Liver (tissue), 9 donors: Measurements from ENCODE around the gene C4B. TPM values are rescaled to one million over a fixed set of nuclear protein-coding genes. Genes with fewer than 3 reads are reported as not detected.
"Not testable (repeated sequence)": the region's sequence is repeated elsewhere in the genome, so short reads cannot be mapped to it uniquely, and the experiment has no call there.

ENCODE experiments used
- DNase-seq: peaks from one replicate; pipeline ENCODE4 v3.0.0-alpha.2; 2017; ENCODE audit warnings: low spot score
- H3K27ac ChIP-seq, 2 donors: one replicate each; pipeline ENCODE4 v1.7.0; 2013; ENCODE audit warnings: inconsistent platforms in 2 of 2, low read length in 2 of 2, control low read depth in 1 of 2, low read depth in 1 of 2, mild to moderate bottlenecking in 1 of 2
- H3K27me3 ChIP-seq, 4 donors: one replicate each; pipeline versions ENCODE4 v1.6.1 to v1.7.0; 2013; ENCODE audit warnings: low read length in 3 of 4, inconsistent platforms in 1 of 4, mild to moderate bottlenecking in 1 of 4, moderate library complexity in 1 of 4; ENCODE audit not compliant: control insufficient read depth in 4 of 4, insufficient read depth in 4 of 4
- H3K36me3 ChIP-seq, 4 donors: one replicate each; pipeline versions ENCODE4 v1.6.1 to v1.7.0; 2013; ENCODE audit warnings: low read length in 3 of 4, mild to moderate bottlenecking in 3 of 4, low read depth in 1 of 4, moderate library complexity in 1 of 4; ENCODE audit not compliant: control insufficient read depth in 4 of 4, insufficient read depth in 3 of 4
- H3K4me1 ChIP-seq, 4 donors: one replicate each; pipeline versions ENCODE4 v1.6.1 to v1.7.0; 2013; ENCODE audit warnings: low read length in 3 of 4, mild to moderate bottlenecking in 3 of 4, moderate library complexity in 1 of 4; ENCODE audit not compliant: control insufficient read depth in 4 of 4, insufficient read depth in 4 of 4
- H3K4me3 ChIP-seq, 3 donors: one replicate each; pipeline versions ENCODE4 v1.6.1 to v1.7.0; 2013; ENCODE audit warnings: low read length in 3 of 3, control low read depth in 1 of 3, low read depth in 1 of 3, mild to moderate bottlenecking in 1 of 3
- H3K9ac ChIP-seq, 2 donors: one replicate each; pipeline ENCODE4 v1.7.0; 2013; ENCODE audit warnings: low read length in 2 of 2, mild to moderate bottlenecking in 2 of 2, moderate library complexity in 2 of 2, control low read depth in 1 of 2, low read depth in 1 of 2
- H3K9me3 ChIP-seq, 4 donors: one replicate each; pipeline versions ENCODE4 v1.6.1 to v1.7.0; 2013; ENCODE audit warnings: low read length in 3 of 4; ENCODE audit not compliant: control insufficient read depth in 4 of 4
- EGR1 ChIP-seq, 2 donors: IDR thresholded peaks; 2 replicates each; pipeline ENCODE4 v1.6.1; 2016 to 2018; ENCODE audit warnings: antibody characterized with exemption in 2 of 2, low read depth in 2 of 2
- FOXA1 ChIP-seq: IDR thresholded peaks from 2 replicates; pipeline ENCODE4 v1.6.1; 2016; ENCODE audit warnings: antibody characterized with exemption
- FOXA2 ChIP-seq: IDR thresholded peaks from 2 replicates; pipeline ENCODE4 v1.6.1; 2016; ENCODE audit warnings: antibody characterized with exemption
- GABPA ChIP-seq, 2 donors: IDR thresholded peaks in 1 of 2; conservative IDR thresholded peaks in 1 of 2; 2 replicates each; pipeline ENCODE4 v1.6.1; 2016; ENCODE audit warnings: antibody characterized with exemption in 2 of 2, mild to moderate bottlenecking in 1 of 2, moderate library complexity in 1 of 2
- HNF4A ChIP-seq, 2 donors: conservative IDR thresholded peaks; 2 replicates each; pipeline ENCODE4 v1.6.1; 2016; ENCODE audit warnings: antibody characterized with exemption in 2 of 2, mild to moderate bottlenecking in 2 of 2
- JUND ChIP-seq, 2 donors: IDR thresholded peaks; 2 replicates each; pipeline ENCODE4 v1.6.1; 2016; ENCODE audit warnings: antibody characterized with exemption in 2 of 2
- NR2F2 ChIP-seq: IDR thresholded peaks from 2 replicates; pipeline ENCODE4 v1.6.1; 2016; ENCODE audit warnings: antibody characterized with exemption
- RXRA ChIP-seq, 2 donors: IDR thresholded peaks; 2 replicates each; pipeline ENCODE4 v1.6.1; 2017 to 2018; ENCODE audit warnings: antibody characterized with exemption in 2 of 2, mild to moderate bottlenecking in 1 of 2
- SP1 ChIP-seq: IDR thresholded peaks from 2 replicates; pipeline ENCODE4 v1.6.1; 2018; ENCODE audit warnings: antibody characterized with exemption, mild to moderate bottlenecking
- TAF1 ChIP-seq: conservative IDR thresholded peaks from 2 replicates; pipeline ENCODE4 v1.6.1; 2016; ENCODE audit warnings: antibody characterized with exemption, mild to moderate bottlenecking
- YY1 ChIP-seq: IDR thresholded peaks from 2 replicates; pipeline ENCODE4 v1.6.1; 2016; ENCODE audit warnings: antibody characterized with exemption, mild to moderate bottlenecking
- WGBS: extraction: QIAGEN DNeasy Blood & Tissue Kit; methylation state at CpG from one replicate; pipeline ENCODE4 v1.1.7; 2013; 5-methylcytosine and 5-hydroxymethylcytosine counted together
- polyA plus RNA-seq, 2 donors: library from polyadenylated mRNA; stranded (reverse) in 1 of 2; unstranded in 1 of 2; fragments of 200-250 nt in 1 of 2; fragments of >200 nt in 1 of 2; fragmentation: Nextera tagmentation in 1 of 2; extraction: Ambion mirVana in 1 of 2; gene quantifications; one replicate each; pipeline versions ENCODE4 v1.2.1 to v1.2.3, GENCODE V29; 2013 to 2015
- total RNA-seq, 2 donors: library from RNA; depleted of rRNA; stranded (reverse); fragments of >200 nt; gene quantifications; one replicate each; pipeline ENCODE4 v1.2.3, GENCODE V29; 2014
- TF ChIP-seq, protein P1 (sequence below): IDR thresholded peaks from 2 replicates; pipeline ENCODE4 v1.6.1; 2016; ENCODE audit warnings: antibody characterized with exemption
- TF ChIP-seq, protein P2 (sequence below): IDR thresholded peaks from 2 replicates; pipeline ENCODE4 v1.6.1; 2016; ENCODE audit warnings: antibody characterized with exemption
- TF ChIP-seq, protein P3 (sequence below): fragments of 150-350 bp; IDR thresholded peaks from 2 replicates; pipeline ENCODE4 v1.5.1; 2017; ENCODE audit warnings: improper control_type of control experiment, low read depth, low read length; ENCODE audit not compliant: missing input control
- TF ChIP-seq, protein P4 (sequence below): IDR thresholded peaks from 2 replicates; pipeline ENCODE4 v1.6.1; 2016; ENCODE audit warnings: antibody characterized with exemption
- donor health status: healthy.
- donor health status: healthy.
- donor health status: healthy.
- donor health status: healthy.
- donor health status: healthy.

The C4B gene
- total and polyA plus RNA-seq, 4 donors = 666 to 3,560 (median 1,406) TPM

DNA sequence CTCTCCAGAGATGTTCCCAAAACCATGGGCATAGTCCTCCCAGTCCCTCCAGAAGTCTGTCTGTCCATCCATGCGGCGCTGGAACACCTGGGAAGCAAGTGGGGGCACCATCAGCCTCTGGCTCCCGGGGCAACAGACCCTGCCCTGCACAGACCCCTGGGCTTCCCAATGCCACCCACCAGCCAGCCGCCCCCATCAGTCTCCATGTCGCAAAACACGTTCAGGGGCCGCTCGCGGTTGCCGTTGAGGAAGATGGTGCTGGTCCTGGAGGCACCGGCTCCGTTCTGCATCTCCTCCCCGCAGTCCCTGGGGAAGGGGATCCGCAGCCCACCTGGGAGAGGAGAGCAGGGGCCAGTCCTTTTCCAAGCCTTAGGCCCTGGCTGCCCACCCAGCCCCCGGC, 27.7 kb downstream of the C4B start:
- H3K4me1 ChIP-seq, DNase-seq, H3K27me3 ChIP-seq, H3K9me3 ChIP-seq, H3K36me3 ChIP-seq, H3K27ac ChIP-seq, H3K9ac ChIP-seq, H3K4me3 ChIP-seq: not testable (repeated sequence)
- 94% methylated on average over 14 of the region's 15 CpGs for WGBS

DNA sequence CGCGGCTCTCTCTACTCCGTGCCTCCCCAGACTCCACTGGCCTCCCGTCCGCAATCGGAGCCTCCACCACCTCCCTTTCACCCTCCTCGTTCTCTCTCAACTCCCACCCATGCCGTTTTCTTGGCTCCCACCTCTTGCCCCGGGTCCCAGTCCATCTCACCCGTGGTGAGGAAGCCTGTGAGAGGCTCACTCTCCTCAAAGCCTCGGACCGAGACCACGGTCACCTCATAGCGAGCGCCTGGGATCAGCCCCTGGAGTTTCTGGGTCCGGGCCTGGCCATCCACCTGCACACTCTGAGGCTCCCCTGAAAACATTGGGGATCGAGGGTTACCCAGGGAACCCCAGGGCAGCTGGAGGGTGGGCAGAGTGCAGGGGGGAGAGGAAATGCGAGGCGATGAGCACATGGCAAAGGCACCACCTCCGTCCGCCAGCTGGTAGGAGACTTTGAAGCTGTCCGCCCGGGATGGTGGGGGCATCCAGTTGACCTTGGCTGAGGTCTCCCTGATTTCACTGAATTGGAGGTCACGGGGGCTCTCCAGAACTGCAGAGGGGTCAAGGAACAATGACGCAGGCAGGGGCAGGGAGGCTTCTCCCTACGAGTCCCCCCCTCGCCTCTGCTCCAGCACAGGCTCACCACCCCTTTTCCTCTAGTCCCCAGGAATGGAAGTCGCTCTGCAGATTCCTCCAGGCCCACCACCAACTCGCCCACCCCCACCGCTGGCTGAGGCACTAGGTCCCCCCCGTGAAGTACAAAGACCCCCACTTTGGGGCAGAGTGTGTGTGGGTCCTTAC, 29.2 kb downstream of the C4B start:
- not testable (repeated sequence) for H3K36me3 ChIP-seq, H3K27me3 ChIP-seq, DNase-seq, H3K4me1 ChIP-seq, H3K9me3 ChIP-seq, H3K27ac ChIP-seq, H3K4me3 ChIP-seq, H3K9ac ChIP-seq
- WGBS = 86% methylated on average over 18 of the region's 31 CpGs

DNA sequence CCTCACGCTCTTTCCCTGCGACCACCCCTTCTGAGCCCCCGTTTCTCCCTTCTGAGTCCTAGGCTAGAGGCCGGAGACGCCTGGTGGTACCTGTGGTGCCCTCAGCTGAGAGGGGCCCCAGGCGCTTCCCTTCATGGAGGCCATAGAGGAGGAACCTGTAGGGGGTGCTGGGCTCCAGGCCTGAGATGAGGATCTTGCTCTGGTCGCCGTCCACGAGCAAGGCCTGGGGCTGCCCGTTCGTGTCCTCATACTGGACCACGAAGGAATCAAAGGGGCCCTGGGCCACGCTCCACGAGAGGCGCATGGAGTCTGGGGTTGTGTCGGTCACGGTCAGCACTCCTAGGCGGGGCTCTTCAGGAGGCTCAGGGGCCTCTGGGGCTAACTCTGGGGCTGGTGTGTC, 30.3 kb downstream of the C4B start:
- H3K4me3 ChIP-seq, H3K27me3 ChIP-seq, H3K27ac ChIP-seq, H3K36me3 ChIP-seq, H3K9ac ChIP-seq, DNase-seq, H3K4me1 ChIP-seq, H3K9me3 ChIP-seq: not testable (repeated sequence)
- 93% methylated on average over 12 of the region's 18 CpGs for WGBS

DNA sequence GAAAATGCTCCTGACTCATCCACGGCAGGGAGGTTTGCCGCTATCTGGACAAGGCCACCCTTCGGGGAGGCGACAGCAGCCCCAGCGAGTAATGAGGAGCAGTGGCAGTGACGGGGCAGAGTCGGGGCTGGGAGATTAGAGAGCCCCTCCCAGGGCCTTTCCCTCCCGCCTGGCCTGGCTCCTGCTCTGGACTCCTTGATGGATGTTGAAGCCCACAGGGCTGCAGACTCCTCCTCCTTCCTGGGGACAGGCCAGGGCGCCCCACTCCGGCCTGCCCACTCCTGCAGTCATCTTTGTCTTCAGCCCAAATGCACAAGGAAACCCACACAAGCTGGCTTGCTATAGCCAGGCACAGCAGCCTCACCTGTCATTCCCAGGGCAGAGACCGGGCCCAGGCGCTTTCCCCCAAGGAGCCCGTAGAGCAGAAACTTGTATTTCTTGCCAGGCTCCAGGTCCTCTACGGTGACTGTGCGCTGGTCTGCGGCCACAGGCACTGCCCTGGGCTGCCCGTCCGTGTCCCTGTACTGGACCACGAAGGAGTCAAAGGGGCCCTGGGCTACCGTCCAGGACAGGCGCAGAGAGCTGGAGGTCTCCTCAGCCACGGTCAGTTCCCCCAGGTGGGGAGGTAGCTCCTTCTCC, 31.3 kb downstream of the C4B start:
- H3K27ac ChIP-seq = no peak overlapping the region
- TF ChIP-seq, protein P1, sequence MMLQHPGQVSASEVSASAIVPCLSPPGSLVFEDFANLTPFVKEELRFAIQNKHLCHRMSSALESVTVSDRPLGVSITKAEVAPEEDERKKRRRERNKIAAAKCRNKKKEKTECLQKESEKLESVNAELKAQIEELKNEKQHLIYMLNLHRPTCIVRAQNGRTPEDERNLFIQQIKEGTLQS = no peak
- TF ChIP-seq NR2F2 = no peak
- TF ChIP-seq TAF1 = no peak
- TF ChIP-seq, protein P2, sequence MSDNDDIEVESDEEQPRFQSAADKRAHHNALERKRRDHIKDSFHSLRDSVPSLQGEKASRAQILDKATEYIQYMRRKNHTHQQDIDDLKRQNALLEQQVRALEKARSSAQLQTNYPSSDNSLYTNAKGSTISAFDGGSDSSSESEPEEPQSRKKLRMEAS = no peak
- TF ChIP-seq, protein P3, sequence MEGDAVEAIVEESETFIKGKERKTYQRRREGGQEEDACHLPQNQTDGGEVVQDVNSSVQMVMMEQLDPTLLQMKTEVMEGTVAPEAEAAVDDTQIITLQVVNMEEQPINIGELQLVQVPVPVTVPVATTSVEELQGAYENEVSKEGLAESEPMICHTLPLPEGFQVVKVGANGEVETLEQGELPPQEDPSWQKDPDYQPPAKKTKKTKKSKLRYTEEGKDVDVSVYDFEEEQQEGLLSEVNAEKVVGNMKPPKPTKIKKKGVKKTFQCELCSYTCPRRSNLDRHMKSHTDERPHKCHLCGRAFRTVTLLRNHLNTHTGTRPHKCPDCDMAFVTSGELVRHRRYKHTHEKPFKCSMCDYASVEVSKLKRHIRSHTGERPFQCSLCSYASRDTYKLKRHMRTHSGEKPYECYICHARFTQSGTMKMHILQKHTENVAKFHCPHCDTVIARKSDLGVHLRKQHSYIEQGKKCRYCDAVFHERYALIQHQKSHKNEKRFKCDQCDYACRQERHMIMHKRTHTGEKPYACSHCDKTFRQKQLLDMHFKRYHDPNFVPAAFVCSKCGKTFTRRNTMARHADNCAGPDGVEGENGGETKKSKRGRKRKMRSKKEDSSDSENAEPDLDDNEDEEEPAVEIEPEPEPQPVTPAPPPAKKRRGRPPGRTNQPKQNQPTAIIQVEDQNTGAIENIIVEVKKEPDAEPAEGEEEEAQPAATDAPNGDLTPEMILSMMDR = no peak
- TF ChIP-seq YY1 = no peak
- TF ChIP-seq, protein P4, sequence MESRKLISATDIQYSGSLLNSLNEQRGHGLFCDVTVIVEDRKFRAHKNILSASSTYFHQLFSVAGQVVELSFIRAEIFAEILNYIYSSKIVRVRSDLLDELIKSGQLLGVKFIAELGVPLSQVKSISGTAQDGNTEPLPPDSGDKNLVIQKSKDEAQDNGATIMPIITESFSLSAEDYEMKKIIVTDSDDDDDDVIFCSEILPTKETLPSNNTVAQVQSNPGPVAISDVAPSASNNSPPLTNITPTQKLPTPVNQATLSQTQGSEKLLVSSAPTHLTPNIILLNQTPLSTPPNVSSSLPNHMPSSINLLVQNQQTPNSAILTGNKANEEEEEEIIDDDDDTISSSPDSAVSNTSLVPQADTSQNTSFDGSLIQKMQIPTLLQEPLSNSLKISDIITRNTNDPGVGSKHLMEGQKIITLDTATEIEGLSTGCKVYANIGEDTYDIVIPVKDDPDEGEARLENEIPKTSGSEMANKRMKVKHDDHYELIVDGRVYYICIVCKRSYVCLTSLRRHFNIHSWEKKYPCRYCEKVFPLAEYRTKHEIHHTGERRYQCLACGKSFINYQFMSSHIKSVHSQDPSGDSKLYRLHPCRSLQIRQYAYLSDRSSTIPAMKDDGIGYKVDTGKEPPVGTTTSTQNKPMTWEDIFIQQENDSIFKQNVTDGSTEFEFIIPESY = no peak
- no peak for TF ChIP-seq EGR1 (IDR thresholded peaks at IDR 0.05; ENCODE audit: low read depth in 2 of 2)
- no peak for TF ChIP-seq SP1
- TF ChIP-seq GABPA (IDR thresholded peaks at IDR 0.05 in 1 of 2, conservative IDR thresholded peaks at IDR 0.05 in 1 of 2) = no peak
- TF ChIP-seq FOXA2 = no peak
- no peak for TF ChIP-seq HNF4A (conservative IDR thresholded peaks at IDR 0.05)
- no peak for TF ChIP-seq FOXA1
- TF ChIP-seq JUND (IDR thresholded peaks at IDR 0.05) = no peak
- TF ChIP-seq RXRA (IDR thresholded peaks at IDR 0.05) = no peak

More for the DNA sequence above, 31.3 kb downstream of the C4B start:
- 92% methylated on average over 22 of the region's 22 CpGs for WGBS
- Histone ChIP-seq H3K4me3 (no peak overlapping the region), H3K4me1 (peaks cover 0 to 8% (median 1%) of the 10 kb centered on the region in 4 donors), H3K9ac (no peak overlapping the region), H3K36me3 (no peaks in the 10 kb centered on the region), H3K27me3 (no peaks in the 10 kb centered on the region), H3K9me3 (no peaks in the 10 kb centered on the region)
- DNase-seq = no peak
